GM18868 (cell line): ENCODE measurements around the gene DRGX.
A peak's percentile ranks its signal among the peaks of the same experiment; 100 is the strongest.

Experiments used
- ATAC-seq: cut with Tn5 transposase; IDR thresholded peaks from one replicate; pipeline ENCODE4 v1.9.1; 2021; ENCODE audit warnings: mild to moderate bottlenecking, moderate library complexity; ENCODE audit not compliant: unreplicated experiment

DRGX gene

GRCh38 chr10:49383853-49384252, 12.0 kb downstream of the DRGX start:
- no peak for ATAC-seq

- ATAC-seq: no peak
These were observed 13.1 kb downstream of the DRGX start for GRCh38 chr10:49382826-49383225.

- ATAC-seq: no peak
These were observed 13.7 kb downstream of the DRGX start for GRCh38 chr10:49382226-49382625.

- ATAC-seq: no peak
These were observed 14.6 kb downstream of the DRGX start for GRCh38 chr10:49381111-49381900.

- ATAC-seq: peak; percentile 64
These were observed 16.1 kb downstream of the DRGX start for GRCh38 chr10:49379596-49380410.

- ATAC-seq: no peak
These were observed 18.6 kb downstream of the DRGX start for GRCh38 chr10:49377256-49377655.

GRCh38 chr10:49375611-49376010, 20.3 kb downstream of the DRGX start:
- ATAC-seq: no peak

- ATAC-seq: no peak
These were observed 21.1 kb downstream of the DRGX start for GRCh38 chr10:49374740-49375139.

- no peak for ATAC-seq
These were observed 22.5 kb downstream of the DRGX start for GRCh38 chr10:49373361-49373760.

GRCh38 chr10:49371967-49372366, 23.9 kb downstream of the DRGX start:
- no peak for ATAC-seq

GRCh38 chr10:49370326-49371100, 25.4 kb downstream of the DRGX start:
- no peak for ATAC-seq

- ATAC-seq: no peak
These were observed 26.4 kb downstream of the DRGX start for GRCh38 chr10:49369216-49370162.

GRCh38 chr10:49368256-49368655, 27.6 kb downstream of the DRGX start:
- no peak for ATAC-seq

- ATAC-seq: no peak
These were observed 28.3 kb downstream of the DRGX start for GRCh38 chr10:49367600-49367999.

GRCh38 chr10:49366460-49366859, 29.4 kb downstream of the DRGX start:
- no peak for ATAC-seq

- ATAC-seq: no peak
These were observed 30.0 kb downstream of the DRGX start for GRCh38 chr10:49365675-49366415.

- no peak for ATAC-seq
These were observed 30.6 kb downstream of the DRGX start for GRCh38 chr10:49365275-49365674.

- ATAC-seq: no peak
These were observed 31.1 kb downstream of the DRGX start for GRCh38 chr10:49364747-49365146.

- no peak for ATAC-seq
These were observed 31.8 kb downstream of the DRGX start for GRCh38 chr10:49364051-49364450.
